HL-60 (cell line): Measurements from ENCODE around the gene ATP8A2.

Experiments
- DNase-seq, 2 experiments: peaks; one replicate each; pipeline ENCODE4 v3.0.0-alpha.2; 2010 to 2020; ENCODE audit warnings: low read depth in 1 of 2, low spot score in 1 of 2
- H3K27ac ChIP-seq: fragments of 250-450 bp; sonication (Bioruptor Pico); replicated peaks from 2 replicates; pipeline ENCODE4 v1.5.1; 2020; ENCODE audit warnings: mild to moderate bottlenecking, moderate library complexity
- H3K27me3 ChIP-seq: fragments of 250-450 bp; sonication (Bioruptor Pico); 2 replicates; pipeline ENCODE4 v1.5.1; 2021; ENCODE audit warnings: mild to moderate bottlenecking, moderate library complexity; ENCODE audit not compliant: insufficient read depth, poor library complexity, severe bottlenecking
- H3K4me3 ChIP-seq: replicated peaks from 2 replicates; pipeline ENCODE4 v1.5.1; 2011; ENCODE audit warnings: mild to moderate bottlenecking, control low read depth, low read length; ENCODE audit not compliant: insufficient read depth
- GABPA ChIP-seq: IDR thresholded peaks from 2 replicates; pipeline ENCODE4 v1.6.1; 2012; ENCODE audit warnings: low read depth
- POLR2AphosphoS5 ChIP-seq: IDR thresholded peaks from 2 replicates; pipeline ENCODE4 v1.6.1; 2012; ENCODE audit warnings: low read depth
- SPI1 ChIP-seq: IDR thresholded peaks from 2 replicates; pipeline ENCODE4 v1.6.1; 2012; ENCODE audit warnings: low read depth, mild to moderate bottlenecking, borderline replicate concordance
- TF ChIP-seq, protein P1 (sequence below): IDR thresholded peaks from one replicate; pipeline ENCODE4 v1.5.1; 2011; ENCODE audit warnings: low read length, control low read depth, inconsistent platforms; ENCODE audit not compliant: insufficient read depth
- TF ChIP-seq, protein P2 (sequence below): IDR thresholded peaks from 2 replicates; pipeline ENCODE4 v1.6.1; 2012; ENCODE audit warnings: low read depth; ENCODE audit not compliant: insufficient replicate concordance

Gene ATP8A2

DNA sequence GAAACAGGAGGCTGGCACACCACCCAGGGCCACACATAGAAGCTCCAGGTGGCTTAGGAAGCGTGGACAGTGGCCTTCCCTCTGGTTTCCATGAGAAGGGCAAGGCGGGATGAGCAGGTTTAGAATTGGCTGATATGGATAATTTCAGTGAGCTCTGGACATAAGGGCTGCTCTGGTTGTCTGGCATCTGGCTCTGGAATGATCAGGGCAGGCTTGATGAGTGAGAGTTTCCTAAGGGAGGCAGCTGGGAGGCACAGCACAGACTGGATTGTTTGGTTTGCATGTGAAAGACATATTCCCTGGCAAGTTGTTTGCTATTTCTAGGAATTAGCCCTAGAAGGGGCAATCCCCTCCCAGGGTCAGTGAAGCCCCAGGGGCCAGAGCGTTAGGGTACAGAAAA lies 129.5 kb downstream of the ATP8A2 start:
- Histone ChIP-seq H3K27ac (no peak overlapping the region), H3K27me3 (peaks cover 5% of the 10 kb centered on the region), H3K4me3 (no peak overlapping the region)
- no peak for DNase-seq
- no peak for TF ChIP-seq SPI1
- no peak for TF ChIP-seq GABPA
- TF ChIP-seq, protein P1, sequence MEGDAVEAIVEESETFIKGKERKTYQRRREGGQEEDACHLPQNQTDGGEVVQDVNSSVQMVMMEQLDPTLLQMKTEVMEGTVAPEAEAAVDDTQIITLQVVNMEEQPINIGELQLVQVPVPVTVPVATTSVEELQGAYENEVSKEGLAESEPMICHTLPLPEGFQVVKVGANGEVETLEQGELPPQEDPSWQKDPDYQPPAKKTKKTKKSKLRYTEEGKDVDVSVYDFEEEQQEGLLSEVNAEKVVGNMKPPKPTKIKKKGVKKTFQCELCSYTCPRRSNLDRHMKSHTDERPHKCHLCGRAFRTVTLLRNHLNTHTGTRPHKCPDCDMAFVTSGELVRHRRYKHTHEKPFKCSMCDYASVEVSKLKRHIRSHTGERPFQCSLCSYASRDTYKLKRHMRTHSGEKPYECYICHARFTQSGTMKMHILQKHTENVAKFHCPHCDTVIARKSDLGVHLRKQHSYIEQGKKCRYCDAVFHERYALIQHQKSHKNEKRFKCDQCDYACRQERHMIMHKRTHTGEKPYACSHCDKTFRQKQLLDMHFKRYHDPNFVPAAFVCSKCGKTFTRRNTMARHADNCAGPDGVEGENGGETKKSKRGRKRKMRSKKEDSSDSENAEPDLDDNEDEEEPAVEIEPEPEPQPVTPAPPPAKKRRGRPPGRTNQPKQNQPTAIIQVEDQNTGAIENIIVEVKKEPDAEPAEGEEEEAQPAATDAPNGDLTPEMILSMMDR: no peak
- TF ChIP-seq, protein P2, sequence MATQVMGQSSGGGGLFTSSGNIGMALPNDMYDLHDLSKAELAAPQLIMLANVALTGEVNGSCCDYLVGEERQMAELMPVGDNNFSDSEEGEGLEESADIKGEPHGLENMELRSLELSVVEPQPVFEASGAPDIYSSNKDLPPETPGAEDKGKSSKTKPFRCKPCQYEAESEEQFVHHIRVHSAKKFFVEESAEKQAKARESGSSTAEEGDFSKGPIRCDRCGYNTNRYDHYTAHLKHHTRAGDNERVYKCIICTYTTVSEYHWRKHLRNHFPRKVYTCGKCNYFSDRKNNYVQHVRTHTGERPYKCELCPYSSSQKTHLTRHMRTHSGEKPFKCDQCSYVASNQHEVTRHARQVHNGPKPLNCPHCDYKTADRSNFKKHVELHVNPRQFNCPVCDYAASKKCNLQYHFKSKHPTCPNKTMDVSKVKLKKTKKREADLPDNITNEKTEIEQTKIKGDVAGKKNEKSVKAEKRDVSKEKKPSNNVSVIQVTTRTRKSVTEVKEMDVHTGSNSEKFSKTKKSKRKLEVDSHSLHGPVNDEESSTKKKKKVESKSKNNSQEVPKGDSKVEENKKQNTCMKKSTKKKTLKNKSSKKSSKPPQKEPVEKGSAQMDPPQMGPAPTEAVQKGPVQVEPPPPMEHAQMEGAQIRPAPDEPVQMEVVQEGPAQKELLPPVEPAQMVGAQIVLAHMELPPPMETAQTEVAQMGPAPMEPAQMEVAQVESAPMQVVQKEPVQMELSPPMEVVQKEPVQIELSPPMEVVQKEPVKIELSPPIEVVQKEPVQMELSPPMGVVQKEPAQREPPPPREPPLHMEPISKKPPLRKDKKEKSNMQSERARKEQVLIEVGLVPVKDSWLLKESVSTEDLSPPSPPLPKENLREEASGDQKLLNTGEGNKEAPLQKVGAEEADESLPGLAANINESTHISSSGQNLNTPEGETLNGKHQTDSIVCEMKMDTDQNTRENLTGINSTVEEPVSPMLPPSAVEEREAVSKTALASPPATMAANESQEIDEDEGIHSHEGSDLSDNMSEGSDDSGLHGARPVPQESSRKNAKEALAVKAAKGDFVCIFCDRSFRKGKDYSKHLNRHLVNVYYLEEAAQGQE: no peak
- TF ChIP-seq POLR2AphosphoS5: no peak

DNA sequence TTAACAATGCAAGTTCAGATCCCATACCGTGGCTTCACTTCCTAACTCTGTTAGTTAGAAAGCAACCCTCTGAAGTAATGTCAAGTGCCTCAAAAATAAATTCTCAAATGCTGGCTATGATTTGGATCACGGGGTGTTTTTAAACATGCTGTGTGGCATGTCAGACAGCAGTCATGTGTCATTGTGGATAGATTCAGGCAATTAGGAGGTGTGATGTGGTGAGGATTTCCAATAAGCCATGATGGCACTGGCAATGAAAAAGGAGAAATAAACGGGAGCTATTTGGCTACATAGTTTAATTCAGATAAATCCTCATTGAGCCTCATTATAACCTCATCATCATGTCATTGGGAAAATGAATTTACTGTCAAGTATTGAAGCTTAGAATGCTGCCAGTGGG lies 130.3 kb downstream of the ATP8A2 start:
- Histone ChIP-seq H3K27ac (no peak overlapping the region), H3K4me3 (no peak overlapping the region), H3K27me3 (peaks cover 5% of the 10 kb centered on the region)
- DNase-seq: no peak
- TF ChIP-seq POLR2AphosphoS5: no peak
- no peak for TF ChIP-seq SPI1
- TF ChIP-seq, protein P1: no peak
- no peak for TF ChIP-seq GABPA
- TF ChIP-seq, protein P2: no peak

DNA sequence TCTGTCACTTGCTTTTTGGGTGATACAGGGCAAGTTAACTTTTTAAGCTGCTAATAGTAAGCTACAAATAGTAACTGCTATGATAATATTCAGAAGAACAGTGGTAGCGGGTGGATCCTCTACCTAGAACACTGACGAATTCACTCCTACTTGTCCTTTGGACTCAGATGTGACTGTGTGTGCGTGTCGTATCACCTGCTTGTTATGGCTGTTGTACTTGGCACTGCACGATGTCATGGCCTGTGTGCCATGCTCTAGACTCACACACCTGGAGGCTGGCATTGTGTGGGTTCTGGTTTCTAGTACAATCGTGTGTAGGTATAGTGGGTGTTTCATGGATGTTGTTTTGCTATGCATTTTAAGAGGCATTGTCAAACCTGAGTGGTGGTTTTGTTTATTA lies 130.8 kb downstream of the ATP8A2 start:
- H3K27ac ChIP-seq: no peak overlapping the region
- H3K4me3 ChIP-seq: no peak overlapping the region
- TF ChIP-seq, protein P1: no peak
- TF ChIP-seq, protein P2: no peak
- no peak for TF ChIP-seq SPI1
- TF ChIP-seq GABPA: no peak
- no peak for TF ChIP-seq POLR2AphosphoS5
- no peak for DNase-seq
- H3K27me3 ChIP-seq: peaks cover 5% of the 10 kb centered on the region
